ENCODE measurements around the gene WDR45B. TPM values are rescaled to one million over a fixed set of nuclear protein-coding genes. Genes with fewer than 3 reads are reported as not detected.

WDR45B gene
- total RNA-seq, 1 experiment from 2014 or later = 110 TPM

DNA sequence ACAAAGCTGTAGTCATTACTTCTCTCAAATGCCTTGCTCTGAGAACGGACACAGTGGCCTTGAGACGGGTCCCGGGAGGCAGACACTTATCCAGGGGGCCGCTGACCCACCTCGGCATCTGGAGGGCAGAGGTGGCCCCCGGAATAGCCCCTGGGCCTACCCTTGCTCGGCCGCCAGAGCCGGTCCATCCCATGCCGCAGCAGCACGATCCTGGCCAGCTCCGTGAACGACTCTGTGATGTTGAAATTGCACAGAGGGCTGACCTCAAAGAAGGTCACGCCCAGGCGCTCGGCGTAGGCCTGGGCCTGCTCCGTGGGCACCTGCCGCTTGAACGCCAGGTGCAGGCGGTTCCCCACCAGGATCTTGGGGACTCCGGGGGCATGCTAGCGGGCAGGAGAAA lies 10.1 kb upstream of the WDR45B start:
- Histone ChIP-seq H4K20me1 (ENCODE audit: control insufficient read depth, insufficient read depth, insufficient read length) (no peaks in the 10 kb centered on the region), H3K9ac (ENCODE audit: extremely low read depth, insufficient read length, low read length) (no peak overlapping the region), H3K4me2 (ENCODE audit: insufficient read depth, insufficient read length, low read length) (no peak overlapping the region), H4K5ac (ENCODE audit: insufficient read length, low read depth, low read length) (no peak overlapping the region), H3T11ph (ENCODE audit: low read length) (no peak overlapping the region), H2BK15ac (ENCODE audit: low read depth, low read length) (no peak overlapping the region), H3K27ac (ENCODE audit: insufficient read length, low read depth, low read length) (no peak overlapping the region), H2AK5ac (ENCODE audit: insufficient read length, low read length) (no peak overlapping the region), H4K91ac (ENCODE audit: insufficient read length, low read depth, low read length) (no peak overlapping the region), H3K79me1 (ENCODE audit: insufficient read depth, low read depth, low read length, poor library complexity, severe bottlenecking) (no peaks in the 10 kb centered on the region), H2AFZ (ENCODE audit: low read length) (no peak overlapping the region), H3K56ac (ENCODE audit: insufficient read length, low read depth, low read length) (no peak overlapping the region), H3K27me3 (ENCODE audit: insufficient read depth, low read length) (no peaks in the 10 kb centered on the region), H2BK12ac (ENCODE audit: insufficient read length, low read depth, low read length) (no peak overlapping the region), H3K4me1 (ENCODE audit: insufficient read depth, low read length) (no peaks in the 10 kb centered on the region), H3K18ac (ENCODE audit: insufficient read length, low read depth, low read length) (no peak overlapping the region), H3K14ac (ENCODE audit: insufficient read depth, low read length) (no peak overlapping the region), H2BK120ac (ENCODE audit: low read depth, low read length, poor library complexity, severe bottlenecking) (no peak overlapping the region), H3K4ac (ENCODE audit: low read depth, low read length) (no peak overlapping the region), H3K9me3 (ENCODE audit: control insufficient read depth, low read depth, low read length) (no peaks in the 10 kb centered on the region), H4K8ac (replicated peaks; ENCODE audit: insufficient read length, low read depth, low read length) (no peak overlapping the region), H3K79me2 (ENCODE audit: insufficient read depth, low read length) (no peaks in the 10 kb centered on the region), H2BK20ac (ENCODE audit: low read depth, low read length, poor library complexity, severe bottlenecking) (no peak overlapping the region), H2BK5ac (ENCODE audit: insufficient read length, low read length) (no peak overlapping the region), H3K23ac (ENCODE audit: insufficient read length, low read depth, low read length) (no peak overlapping the region), H3K23me2 (ENCODE audit: insufficient read length, low read depth, low read length, poor library complexity, severe bottlenecking) (no peaks in the 10 kb centered on the region)
- no peak overlapping the region for H3K27ac Mint-ChIP-seq
- DNase-seq = no peak
- TF ChIP-seq, protein P1, sequence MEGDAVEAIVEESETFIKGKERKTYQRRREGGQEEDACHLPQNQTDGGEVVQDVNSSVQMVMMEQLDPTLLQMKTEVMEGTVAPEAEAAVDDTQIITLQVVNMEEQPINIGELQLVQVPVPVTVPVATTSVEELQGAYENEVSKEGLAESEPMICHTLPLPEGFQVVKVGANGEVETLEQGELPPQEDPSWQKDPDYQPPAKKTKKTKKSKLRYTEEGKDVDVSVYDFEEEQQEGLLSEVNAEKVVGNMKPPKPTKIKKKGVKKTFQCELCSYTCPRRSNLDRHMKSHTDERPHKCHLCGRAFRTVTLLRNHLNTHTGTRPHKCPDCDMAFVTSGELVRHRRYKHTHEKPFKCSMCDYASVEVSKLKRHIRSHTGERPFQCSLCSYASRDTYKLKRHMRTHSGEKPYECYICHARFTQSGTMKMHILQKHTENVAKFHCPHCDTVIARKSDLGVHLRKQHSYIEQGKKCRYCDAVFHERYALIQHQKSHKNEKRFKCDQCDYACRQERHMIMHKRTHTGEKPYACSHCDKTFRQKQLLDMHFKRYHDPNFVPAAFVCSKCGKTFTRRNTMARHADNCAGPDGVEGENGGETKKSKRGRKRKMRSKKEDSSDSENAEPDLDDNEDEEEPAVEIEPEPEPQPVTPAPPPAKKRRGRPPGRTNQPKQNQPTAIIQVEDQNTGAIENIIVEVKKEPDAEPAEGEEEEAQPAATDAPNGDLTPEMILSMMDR (conservative IDR thresholded peaks at IDR 0.05) = no peak
- no peaks in the 10 kb centered on the region for H3K27me3 Mint-ChIP-seq (ENCODE audit: low read depth)
- H3K9me3 Mint-ChIP-seq = peaks cover 0 to 8% of the 10 kb centered on the region in 2 experiments; a peak in 1 of 5 replicates
- H3K4me1 Mint-ChIP-seq = no peaks in the 10 kb centered on the region
- WGBS (ENCODE audit: extremely low coverage, insufficient read length, low lambda C conversion rate) = no CpG with 5 or more reads among the region's 23 CpGs
- no peak overlapping the region for H3K4me3 Mint-ChIP-seq
- no peaks in the 10 kb centered on the region; a peak in 1 of 7 replicates for H3K36me3 Mint-ChIP-seq (ENCODE audit: insufficient read depth in 1 of 3, low read depth in 3 of 3)
